HUES48 (cell line): ENCODE measurements around the gene SNTG2.

ENCODE experiments used
- H3K27ac ChIP-seq: one replicate; pipeline ENCODE4 v1.7.0; 2013; ENCODE audit warnings: low read depth, low read length, inconsistent platforms
- H3K27me3 ChIP-seq: 2 replicates; pipeline ENCODE4 v1.6.1; 2013; ENCODE audit warnings: mild to moderate bottlenecking, low read length; ENCODE audit not compliant: control insufficient read depth, insufficient read depth
- H3K36me3 ChIP-seq: 2 replicates; pipeline ENCODE4 v1.6.1; 2013; ENCODE audit warnings: low read length; ENCODE audit not compliant: control insufficient read depth, insufficient read depth
- H3K4me1 ChIP-seq: 2 replicates; pipeline ENCODE4 v1.6.1; 2013; ENCODE audit warnings: mild to moderate bottlenecking, low read length; ENCODE audit not compliant: control insufficient read depth, insufficient read depth
- H3K4me3 ChIP-seq: 2 replicates; pipeline ENCODE4 v1.5.1; 2013; ENCODE audit warnings: mild to moderate bottlenecking, low read depth, low read length
- H3K9ac ChIP-seq: 2 replicates; pipeline ENCODE4 v1.6.1; 2013; ENCODE audit warnings: mild to moderate bottlenecking, low read depth, low read length, moderate library complexity
- H3K9me3 ChIP-seq: 2 replicates; pipeline ENCODE4 v1.6.1; 2013; ENCODE audit warnings: low read length; ENCODE audit not compliant: control insufficient read depth, insufficient read depth

The SNTG2 gene

DNA sequence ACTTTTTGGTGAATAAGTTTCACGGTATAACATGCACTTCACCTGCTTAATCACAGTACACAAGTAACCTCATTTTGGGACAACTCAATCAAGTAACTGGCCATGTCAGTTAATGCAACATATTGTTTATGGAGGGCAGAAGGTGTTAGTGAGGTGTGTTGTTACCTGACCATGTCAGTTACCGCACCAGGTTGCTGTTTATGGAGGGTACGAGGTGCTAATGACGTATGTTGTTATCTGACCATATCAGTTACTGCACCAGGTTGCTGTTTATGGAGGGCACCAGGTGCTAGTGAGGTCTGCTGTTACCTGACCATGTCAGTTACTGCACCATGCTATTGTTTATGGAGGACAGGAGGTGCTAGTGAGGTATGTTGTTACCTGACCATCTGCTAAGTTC, 327.5 kb downstream of the SNTG2 start:
- Histone ChIP-seq H3K9ac (no peak overlapping the region), H3K36me3 (no peaks in the 10 kb centered on the region), H3K27me3 (no peaks in the 10 kb centered on the region), H3K4me1 (no peaks in the 10 kb centered on the region), H3K27ac (no peak overlapping the region), H3K4me3 (no peak overlapping the region), H3K9me3 (no peaks in the 10 kb centered on the region; the same call in 1 of the 2 replicates)

- H3K4me3 ChIP-seq, result no peak overlapping the region
- no peaks in the 10 kb centered on the region; the same call in 1 of the 2 replicates for H3K9me3 ChIP-seq
- H3K9ac ChIP-seq, result no peak overlapping the region
- no peaks in the 10 kb centered on the region for H3K4me1 ChIP-seq
- no peak overlapping the region for H3K27ac ChIP-seq
- no peaks in the 10 kb centered on the region for H3K36me3 ChIP-seq
- no peaks in the 10 kb centered on the region for H3K27me3 ChIP-seq
Measured at GRCh38 chr2:1278861-1279260, 328.2 kb downstream of the SNTG2 start.

DNA sequence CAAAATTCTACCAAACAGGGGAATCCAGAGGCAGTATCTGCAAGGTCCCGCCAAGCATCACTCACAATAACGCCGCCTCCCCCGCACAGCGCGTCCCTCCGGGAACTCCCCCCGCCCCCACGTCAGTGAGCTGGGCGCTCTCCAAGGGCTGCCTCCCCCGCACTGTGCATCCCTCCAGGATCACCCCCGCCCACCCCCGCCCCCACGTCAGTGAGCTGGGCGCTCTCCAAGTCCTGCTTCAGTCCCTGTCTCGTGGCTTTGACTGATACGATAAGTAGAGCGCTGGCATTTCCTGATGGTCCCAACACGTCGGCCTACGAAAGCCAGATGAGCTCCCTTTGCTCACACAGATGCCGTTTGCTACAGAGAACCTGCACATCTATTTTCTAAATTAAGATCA, 331.9 kb downstream of the SNTG2 start:
- H3K4me3 ChIP-seq, result no peak overlapping the region
- no peaks in the 10 kb centered on the region for H3K4me1 ChIP-seq
- H3K36me3 ChIP-seq, result no peaks in the 10 kb centered on the region
- H3K9ac ChIP-seq, result no peak overlapping the region
- no peaks in the 10 kb centered on the region for H3K9me3 ChIP-seq
- H3K27ac ChIP-seq, result no peak overlapping the region
- H3K27me3 ChIP-seq, result no peaks in the 10 kb centered on the region

DNA sequence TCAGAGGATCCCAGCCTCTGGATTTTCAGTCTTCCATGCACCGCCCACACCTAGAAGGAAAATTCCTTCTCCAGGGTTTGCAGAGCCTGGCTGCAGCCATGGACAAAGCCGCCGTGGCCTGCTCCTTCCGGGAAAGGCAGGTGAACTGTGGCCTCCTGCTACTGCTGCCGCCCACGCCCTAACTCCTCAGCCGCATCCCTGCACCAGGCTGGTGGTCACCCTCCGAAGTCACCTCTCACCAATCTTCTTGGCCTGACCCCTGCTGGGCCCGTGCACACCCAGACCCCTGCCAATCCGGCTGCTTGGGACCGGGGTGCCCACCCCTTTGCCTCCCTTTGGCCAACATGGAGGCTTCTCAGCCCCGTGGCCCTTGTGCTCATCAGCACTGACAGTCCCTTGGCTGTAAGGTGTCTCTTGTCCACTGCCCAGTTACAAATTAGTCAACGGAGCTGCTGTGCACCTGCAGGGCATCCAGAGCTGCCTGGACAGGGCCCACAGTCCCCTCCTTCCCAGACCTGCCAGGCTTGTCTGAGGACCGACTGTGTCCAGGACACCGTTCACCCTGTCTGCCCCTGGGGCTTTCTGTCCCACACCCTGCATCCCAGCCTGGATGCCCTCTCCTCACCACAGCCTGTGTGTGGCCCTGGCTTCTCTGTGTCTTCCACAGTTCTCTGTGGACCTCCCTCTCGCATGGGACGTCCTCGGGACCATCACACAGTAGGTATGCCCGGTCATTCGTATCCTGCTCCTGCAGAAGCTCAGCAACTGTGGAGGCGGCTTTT, 332.6 kb downstream of the SNTG2 start:
- Histone ChIP-seq H3K27ac (no peak overlapping the region), H3K9me3 (no peaks in the 10 kb centered on the region), H3K4me3 (no peak overlapping the region), H3K9ac (no peak overlapping the region), H3K4me1 (no peaks in the 10 kb centered on the region), H3K36me3 (no peaks in the 10 kb centered on the region), H3K27me3 (no peaks in the 10 kb centered on the region)

DNA sequence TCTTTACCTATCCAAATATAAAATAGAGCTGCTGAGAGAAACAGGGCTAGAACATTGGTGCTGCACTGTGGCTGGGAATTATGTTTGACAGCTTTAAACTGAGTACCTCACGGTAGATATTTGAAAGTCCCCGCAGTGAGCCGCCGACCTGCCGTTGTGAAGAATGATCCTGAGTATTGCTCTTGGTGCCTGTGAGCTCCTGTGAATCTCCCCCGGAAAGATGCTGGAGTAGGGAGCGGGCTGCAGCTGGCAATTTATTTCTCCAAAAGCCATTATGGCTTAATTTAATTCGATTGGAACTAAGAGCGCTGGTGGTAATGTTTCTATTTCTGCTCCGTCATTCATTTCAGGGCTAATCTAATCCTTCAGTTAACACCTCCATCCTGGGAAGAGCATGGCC, 333.2 kb downstream of the SNTG2 start:
- Histone ChIP-seq H3K9ac (no peak overlapping the region), H3K27ac (no peak overlapping the region), H3K27me3 (no peaks in the 10 kb centered on the region), H3K9me3 (no peaks in the 10 kb centered on the region), H3K4me1 (no peaks in the 10 kb centered on the region), H3K36me3 (no peaks in the 10 kb centered on the region), H3K4me3 (no peak overlapping the region)

DNA sequence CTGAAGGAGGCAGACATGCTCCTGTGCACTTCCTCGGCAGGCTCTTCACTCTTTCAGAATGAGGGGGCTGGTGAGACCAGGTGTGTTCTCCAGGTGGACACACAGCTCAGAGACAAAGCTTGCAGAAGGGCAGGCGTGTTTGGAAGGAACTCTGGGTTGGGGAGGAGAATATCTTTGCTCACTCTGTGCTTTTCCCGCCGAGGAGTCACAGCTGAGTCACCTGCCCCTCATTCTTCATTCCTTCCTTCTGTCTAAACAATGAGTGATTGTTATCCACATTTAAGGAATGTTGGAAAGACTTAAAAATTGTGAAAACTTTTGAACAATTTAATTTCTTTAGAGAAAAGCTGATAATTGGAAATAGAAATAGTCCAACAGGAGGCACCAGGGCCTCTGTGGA, 336.3 kb downstream of the SNTG2 start:
- H3K4me1 ChIP-seq, result no peaks in the 10 kb centered on the region
- no peaks in the 10 kb centered on the region for H3K36me3 ChIP-seq
- H3K9me3 ChIP-seq, result no peaks in the 10 kb centered on the region
- no peak overlapping the region for H3K4me3 ChIP-seq
- H3K9ac ChIP-seq, result no peak overlapping the region
- no peak overlapping the region for H3K27ac ChIP-seq
- H3K27me3 ChIP-seq, result no peaks in the 10 kb centered on the region

GRCh38 chr2:1287427-1287826, 336.8 kb downstream of the SNTG2 start:
- no peaks in the 10 kb centered on the region for H3K36me3 ChIP-seq
- no peak overlapping the region for H3K27ac ChIP-seq
- H3K27me3 ChIP-seq, result no peaks in the 10 kb centered on the region
- no peak overlapping the region for H3K4me3 ChIP-seq
- H3K9ac ChIP-seq, result no peak overlapping the region
- no peaks in the 10 kb centered on the region for H3K4me1 ChIP-seq
- no peaks in the 10 kb centered on the region for H3K9me3 ChIP-seq

- H3K9me3 ChIP-seq, result no peaks in the 10 kb centered on the region
- H3K27me3 ChIP-seq, result no peaks in the 10 kb centered on the region
- no peaks in the 10 kb centered on the region for H3K4me1 ChIP-seq
- no peak overlapping the region for H3K27ac ChIP-seq
- no peak overlapping the region for H3K4me3 ChIP-seq
- H3K36me3 ChIP-seq, result no peaks in the 10 kb centered on the region
- H3K9ac ChIP-seq, result no peak overlapping the region
Measured at GRCh38 chr2:1294900-1295299, 344.3 kb downstream of the SNTG2 start.

DNA sequence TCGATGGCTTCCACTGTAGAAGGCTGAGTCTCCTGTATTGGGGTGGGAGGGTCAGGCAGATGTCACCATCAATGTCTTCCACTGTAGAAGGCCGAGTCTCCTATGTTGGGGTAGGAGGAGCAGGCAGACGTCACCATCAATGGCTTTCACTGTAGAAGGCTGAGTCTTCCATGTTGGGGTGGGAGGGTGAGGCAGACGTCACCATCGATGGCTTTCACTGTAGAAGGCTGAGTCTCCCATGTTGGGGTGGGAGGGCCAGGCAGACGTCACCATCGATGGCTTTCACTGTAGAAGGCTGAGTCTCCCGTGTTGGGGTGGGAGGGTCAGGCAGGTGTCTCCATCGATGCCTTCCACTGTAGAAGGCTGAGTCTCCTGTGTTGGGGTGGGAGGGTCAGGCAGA, 345.1 kb downstream of the SNTG2 start:
- H3K27me3 ChIP-seq, result no peaks in the 10 kb centered on the region
- H3K27ac ChIP-seq, result no peak overlapping the region
- no peaks in the 10 kb centered on the region for H3K9me3 ChIP-seq
- no peak overlapping the region for H3K9ac ChIP-seq
- no peak overlapping the region for H3K4me3 ChIP-seq
- no peaks in the 10 kb centered on the region for H3K36me3 ChIP-seq
- no peaks in the 10 kb centered on the region for H3K4me1 ChIP-seq

DNA sequence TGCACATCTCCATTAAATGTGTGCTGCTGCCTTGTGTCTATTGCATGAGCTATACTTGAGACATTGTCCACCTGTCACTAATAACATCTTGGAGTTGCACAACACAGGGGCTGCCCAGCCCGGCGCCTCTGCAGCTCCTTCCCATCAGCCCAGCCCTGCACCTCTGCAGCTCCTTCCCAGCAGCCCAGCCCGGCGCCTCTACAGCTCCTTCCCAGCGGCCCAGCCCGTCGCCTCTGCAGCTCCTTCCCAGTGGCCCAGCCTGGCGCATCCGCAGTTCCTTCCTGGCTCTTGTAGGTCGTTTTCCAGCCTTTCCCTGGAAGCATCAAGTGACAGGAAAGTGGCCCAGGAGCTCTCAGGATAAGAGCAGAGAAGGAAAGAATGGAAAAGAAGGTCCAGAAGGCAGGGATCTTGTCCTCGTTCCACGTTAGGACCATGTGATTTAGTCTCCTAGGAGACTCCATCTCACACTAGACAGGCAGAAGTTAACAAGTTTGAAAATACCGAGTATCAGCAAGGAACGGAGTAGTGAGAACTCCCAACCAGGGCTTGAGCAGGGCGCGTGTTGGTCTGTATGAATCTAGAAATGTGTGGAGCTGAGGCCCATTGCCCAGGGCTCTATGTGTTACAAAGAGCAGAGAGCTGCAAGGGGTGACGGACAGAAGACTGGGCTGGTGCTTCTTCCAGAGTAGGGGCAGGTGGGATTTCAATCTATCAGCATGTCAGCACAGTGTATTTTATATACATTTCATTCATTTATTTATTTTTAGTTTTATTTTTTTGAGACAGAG, 346.9 kb downstream of the SNTG2 start:
- no peaks in the 10 kb centered on the region for H3K27me3 ChIP-seq

GRCh38 chr2:1299043-1299442, 348.4 kb downstream of the SNTG2 start:
- H3K27me3 ChIP-seq, result no peaks in the 10 kb centered on the region
- H3K4me1 ChIP-seq, result no peaks in the 10 kb centered on the region
- no peak overlapping the region for H3K27ac ChIP-seq

More for the DNA sequence above, 346.9 kb downstream of the SNTG2 start:
- Histone ChIP-seq H3K36me3 (no peaks in the 10 kb centered on the region), H3K4me3 (no peak overlapping the region), H3K4me1 (no peaks in the 10 kb centered on the region), H3K9me3 (no peaks in the 10 kb centered on the region), H3K9ac (no peak overlapping the region), H3K27ac (no peak overlapping the region)

More at GRCh38 chr2:1299043-1299442, 348.4 kb downstream of the SNTG2 start:
- H3K36me3 ChIP-seq, result no peaks in the 10 kb centered on the region
- H3K4me3 ChIP-seq, result no peak overlapping the region
- H3K9me3 ChIP-seq, result no peaks in the 10 kb centered on the region
- H3K9ac ChIP-seq, result no peak overlapping the region
